Measurements from ENCODE around the gene LEP.

GRCh38 chr7:128279124-128279713 is 38.1 kb downstream of the LEP start:
- TF ChIP-seq EZH2phosphoT487 (IDR thresholded peaks at IDR 0.05; ENCODE audit: low read depth) = no peak
- no peak for TF ChIP-seq CTCF (IDR thresholded peaks at IDR 0.05; ENCODE audit: low read depth, low read length)
